Stimulated activated CD4-positive, alpha-beta T cell treated with anti-CD3 and anti-CD28 coated beads, Interleukin-1b, Interleukin-23, amount 100 ng/mL, for 4 hours (primary cell): ENCODE measurements around the gene RREB1.

ENCODE experiments used
- DNase-seq, 2 donors: peaks; one replicate each; pipeline ENCODE4 v3.0.0-alpha.2; 2020; ENCODE audit warnings: low read depth in 2 of 2

RREB1 gene, protein sequence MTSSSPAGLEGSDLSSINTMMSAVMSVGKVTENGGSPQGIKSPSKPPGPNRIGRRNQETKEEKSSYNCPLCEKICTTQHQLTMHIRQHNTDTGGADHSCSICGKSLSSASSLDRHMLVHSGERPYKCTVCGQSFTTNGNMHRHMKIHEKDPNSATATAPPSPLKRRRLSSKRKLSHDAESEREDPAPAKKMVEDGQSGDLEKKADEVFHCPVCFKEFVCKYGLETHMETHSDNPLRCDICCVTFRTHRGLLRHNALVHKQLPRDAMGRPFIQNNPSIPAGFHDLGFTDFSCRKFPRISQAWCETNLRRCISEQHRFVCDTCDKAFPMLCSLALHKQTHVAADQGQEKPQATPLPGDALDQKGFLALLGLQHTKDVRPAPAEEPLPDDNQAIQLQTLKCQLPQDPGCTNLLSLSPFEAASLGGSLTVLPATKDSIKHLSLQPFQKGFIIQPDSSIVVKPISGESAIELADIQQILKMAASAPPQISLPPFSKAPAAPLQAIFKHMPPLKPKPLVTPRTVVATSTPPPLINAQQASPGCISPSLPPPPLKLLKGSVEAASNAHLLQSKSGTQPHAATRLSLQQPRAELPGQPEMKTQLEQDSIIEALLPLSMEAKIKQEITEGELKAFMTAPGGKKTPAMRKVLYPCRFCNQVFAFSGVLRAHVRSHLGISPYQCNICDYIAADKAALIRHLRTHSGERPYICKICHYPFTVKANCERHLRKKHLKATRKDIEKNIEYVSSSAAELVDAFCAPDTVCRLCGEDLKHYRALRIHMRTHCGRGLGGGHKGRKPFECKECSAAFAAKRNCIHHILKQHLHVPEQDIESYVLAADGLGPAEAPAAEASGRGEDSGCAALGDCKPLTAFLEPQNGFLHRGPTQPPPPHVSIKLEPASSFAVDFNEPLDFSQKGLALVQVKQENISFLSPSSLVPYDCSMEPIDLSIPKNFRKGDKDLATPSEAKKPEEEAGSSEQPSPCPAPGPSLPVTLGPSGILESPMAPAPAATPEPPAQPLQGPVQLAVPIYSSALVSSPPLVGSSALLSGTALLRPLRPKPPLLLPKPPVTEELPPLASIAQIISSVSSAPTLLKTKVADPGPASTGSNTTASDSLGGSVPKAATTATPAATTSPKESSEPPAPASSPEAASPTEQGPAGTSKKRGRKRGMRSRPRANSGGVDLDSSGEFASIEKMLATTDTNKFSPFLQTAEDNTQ (N-terminal part only)

DNA sequence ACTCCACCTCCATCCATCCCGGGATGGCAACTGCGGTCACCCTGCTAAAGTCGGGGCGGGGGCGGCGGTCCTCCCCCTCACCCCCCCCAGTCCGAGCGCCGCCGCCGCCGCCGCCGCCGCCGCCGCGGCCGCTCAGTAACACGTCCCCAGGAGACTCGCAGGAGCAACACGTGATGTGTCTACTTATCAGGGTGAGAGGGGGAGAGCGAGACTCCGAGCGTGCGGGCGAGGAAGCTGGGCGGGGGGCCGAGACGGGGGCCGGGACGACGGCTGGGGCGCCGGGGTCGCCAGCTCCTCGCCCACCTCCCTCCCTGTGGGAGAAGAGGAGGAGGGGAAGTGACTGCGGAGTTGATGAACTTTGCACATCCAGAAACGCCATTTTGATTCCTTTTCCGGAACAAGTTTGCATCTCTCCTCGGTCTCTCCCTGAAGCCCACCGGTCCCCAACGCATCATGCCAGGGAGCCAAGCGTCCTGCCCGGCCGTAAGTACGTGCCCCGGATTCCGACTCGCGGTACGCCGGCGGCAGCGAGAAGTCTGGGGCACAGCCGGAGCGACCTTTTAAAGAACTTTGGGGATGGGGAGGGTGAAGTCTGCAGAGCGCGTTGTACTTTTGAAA, at the start of gene RREB1:
RREB1 (plus strand) TSS at position 384 of the 618 bp plus-strand sequence. CDS start 73,951 bp downstream, outside the sequence.
- DNase-seq = peak; percentile 37 to 55

DNA sequence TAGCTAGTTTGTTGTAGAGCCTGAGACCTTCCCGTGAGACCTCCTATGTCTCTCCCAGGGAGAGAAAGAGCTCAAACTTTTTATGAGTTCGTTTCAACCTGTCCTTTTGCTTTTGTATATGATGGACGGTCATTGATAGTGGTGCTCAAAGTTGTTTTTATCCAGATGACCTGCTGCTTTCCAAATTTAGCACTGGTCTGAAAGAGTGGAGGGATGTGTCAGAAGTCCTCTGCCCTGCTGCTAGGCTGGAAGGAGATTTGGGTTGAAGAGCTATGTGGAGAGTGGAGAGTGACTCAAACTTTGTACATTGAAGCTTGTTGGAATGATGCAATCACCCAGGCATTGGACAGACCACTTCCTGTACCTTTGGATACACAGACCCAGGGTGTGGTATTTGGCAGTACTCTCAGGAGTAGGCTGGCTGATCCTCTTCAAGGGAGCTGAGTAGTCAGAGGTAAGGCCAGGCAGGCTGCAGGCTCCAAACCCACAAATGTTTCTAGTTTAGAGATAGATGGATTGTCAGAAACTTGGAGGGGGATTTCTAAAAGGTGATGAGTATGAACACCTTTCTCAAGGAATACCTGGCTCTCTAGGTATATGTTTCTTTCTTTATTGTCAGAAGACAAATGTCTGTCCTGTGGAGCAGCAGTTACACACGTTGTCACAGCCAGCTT, 49.4 kb upstream of the RREB1 start:
- no peak for DNase-seq

DNA sequence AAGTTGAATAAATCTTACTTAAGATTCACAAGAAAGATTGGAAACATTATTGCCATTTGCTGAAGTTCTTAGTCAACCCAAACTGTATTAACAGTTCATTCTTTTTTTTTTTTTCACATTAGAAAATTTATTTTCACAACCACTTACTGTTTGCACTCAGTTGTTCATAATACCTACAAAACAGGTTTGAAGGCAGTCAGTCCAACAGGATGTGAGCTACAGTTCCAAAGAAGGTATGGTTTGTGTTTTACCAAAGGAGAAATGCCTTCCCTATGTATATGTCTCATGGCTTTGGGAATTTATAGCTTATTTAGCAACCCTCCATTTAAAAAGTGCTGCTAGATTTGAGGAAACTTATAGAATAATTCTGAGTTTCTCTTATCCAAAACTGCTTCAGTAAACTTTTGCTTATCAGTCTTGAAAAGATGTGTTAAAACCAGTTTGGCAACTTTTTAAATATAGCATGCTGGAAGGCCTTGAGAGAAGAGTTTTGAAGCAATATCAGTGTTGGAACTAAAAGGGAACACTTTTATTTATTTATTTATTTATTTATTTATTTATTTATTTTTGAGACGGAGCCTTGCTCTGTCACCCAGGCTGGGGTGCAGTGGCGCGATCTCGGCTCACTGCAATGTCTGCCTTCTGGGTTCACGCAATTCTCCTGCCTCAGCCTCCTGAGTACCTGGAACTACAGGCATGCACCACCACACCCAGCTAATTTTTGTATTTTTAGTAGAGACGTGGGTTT, 46.8 kb upstream of the RREB1 start:
- no peak for DNase-seq

DNA sequence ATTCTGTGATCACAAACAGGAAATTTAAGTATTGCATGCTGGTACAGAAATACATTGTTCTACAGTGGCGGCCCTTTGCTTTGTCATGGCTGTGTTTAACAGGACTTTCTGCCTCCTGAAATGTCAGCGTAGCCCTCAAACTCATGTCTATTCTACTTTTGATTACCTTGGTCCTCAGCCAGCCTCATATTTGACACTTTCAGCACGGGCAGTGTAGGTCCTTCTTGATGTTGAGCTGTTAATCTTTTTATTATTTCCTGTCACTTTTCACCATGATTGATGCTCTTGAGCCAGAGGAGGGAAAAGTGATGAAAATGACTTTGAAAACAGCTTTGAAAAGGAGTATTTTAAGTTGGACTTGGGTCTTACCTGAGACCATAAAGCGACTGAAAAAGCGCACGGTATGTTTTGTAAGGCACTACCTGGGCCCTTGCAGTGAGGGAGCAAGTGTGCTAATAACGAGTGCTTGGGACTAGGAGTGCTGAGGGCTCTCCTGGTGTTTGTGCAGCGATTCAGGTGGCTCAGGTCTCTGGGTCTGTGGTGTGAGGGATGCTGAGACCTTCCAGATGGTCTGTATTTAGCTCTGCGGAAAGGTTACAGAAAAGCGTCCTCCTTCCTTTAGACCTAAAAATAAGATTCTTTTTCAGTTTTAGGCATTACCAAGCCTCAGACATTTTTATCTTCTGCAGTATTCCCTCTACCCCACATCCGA, 45.2 kb upstream of the RREB1 start:
- DNase-seq = no peak

DNA sequence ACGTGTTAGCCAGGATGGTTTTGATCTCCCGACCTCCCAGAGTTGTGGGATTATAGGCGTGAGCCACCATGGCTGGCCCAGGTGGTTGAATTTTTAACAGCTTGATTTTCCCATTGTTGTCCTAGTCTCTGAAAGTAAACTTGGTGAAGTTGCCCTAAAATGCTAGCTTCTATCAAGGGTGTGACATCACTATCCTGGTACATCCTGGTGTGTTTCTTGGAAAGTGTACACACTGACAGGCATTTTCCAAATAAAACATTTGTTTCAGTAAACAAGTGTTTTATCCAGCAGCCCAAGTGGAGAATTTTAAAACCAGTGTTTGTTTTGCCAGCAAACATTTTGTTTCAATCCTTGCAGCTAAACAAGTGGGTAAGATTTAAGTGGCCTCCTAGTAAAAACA, 40.5 kb upstream of the RREB1 start:
- DNase-seq = no peak

DNA sequence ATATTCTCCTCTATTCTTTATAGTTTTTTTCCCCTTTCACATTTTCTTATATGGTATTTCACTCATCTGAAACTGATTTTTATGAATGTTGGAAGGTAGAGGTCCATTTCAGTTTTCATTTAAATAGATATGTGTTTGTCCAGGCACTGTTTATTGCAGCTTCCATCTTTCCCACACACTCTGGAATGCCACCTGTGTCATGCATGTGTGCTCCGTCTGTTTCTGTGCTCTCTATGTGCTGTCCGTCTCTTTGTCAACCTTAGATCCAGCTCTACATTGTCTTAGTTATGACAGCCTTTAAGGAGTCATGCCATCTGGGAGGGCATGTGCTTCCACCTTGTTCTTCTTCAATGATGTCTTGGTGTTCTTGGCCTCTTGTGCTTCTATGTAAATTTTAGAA, 36.4 kb upstream of the RREB1 start:
- no peak for DNase-seq

DNA sequence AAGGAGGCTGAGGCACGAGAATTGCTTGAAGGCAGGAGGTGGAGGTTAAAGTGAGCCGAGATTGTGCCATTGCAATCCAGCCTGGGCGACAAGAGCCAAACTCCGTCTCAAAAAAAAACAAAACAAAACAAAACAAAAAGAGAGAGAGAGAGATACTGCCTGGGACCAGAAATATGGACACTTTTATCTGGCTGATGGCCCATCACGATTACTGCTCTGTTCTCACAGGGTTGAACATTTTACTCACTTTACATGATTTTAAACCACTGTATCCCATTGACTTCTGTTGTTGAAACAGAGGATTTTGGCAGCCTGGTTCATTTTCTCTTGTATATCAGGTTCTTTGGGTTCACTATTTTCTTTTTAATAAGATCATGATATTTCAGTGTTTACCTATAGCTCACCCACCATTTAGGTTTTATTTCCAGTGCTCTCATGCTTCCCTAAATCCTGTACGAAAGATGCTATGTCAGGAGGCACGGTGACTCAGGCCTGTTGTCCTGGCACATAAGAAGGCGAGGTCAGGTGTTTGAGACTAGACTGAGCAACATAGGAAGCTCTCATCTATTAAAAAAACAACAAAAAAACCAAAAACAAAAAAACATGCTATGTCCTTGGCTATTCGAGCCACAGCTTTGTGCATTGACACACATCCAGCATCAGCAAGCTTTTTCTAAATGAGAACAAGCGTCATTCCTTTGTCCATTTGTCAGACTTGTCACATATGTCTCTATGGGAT, 34.5 kb upstream of the RREB1 start:
- no peak for DNase-seq

DNA sequence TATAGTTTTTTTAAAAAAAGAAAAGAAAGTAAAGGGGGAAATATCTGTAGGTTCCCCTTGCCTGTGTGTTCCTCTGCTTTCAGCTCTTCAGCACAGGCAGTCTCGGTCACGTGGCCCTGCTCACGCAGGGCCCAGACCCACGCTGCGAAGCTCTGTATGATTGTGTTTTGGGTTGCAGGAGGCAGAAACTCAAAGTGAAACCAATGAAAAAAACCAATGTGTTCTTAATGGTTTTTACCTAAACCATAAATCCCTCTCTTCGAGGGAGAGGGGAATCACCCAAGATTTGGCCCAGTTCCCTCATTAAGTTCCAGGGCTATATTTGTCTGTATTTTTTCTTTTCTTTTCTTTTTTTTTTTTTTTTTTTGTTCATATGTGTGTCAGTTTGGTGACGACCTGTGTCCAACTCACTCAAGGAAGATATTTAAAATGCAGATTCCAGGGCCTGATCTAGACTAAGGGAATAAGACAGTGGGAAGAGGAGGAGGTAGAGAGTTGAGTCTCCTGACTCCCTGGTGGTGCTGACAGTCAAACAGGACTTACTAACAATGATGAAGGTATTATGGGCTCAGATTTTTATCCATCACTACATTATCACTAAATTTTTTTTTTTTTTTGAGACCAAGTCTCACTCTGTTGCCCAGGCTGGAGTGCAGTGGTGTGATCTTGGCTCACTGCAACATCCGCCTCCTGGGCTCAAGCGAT, 33.8 kb upstream of the RREB1 start:
- DNase-seq = peak; percentile 52 to 54

DNA sequence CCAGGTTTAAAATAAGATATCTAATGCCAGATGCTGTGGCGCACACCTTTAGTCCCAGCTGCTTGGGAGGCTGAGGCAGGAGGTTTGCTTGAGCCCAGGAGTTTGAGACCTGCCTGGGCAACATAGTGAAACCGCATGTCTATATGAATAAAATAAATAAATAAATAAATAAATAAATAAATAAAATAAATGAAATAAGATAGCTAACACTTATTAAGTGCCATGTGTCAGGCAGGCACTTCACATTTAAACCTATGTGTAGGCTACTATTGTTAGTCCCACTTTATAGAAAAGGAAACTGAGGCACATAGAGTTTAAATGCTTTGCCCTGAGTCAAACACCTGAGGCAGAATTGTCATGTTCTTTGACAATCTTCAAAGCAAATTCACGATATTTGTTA, 32.9 kb upstream of the RREB1 start:
- no peak for DNase-seq

DNA sequence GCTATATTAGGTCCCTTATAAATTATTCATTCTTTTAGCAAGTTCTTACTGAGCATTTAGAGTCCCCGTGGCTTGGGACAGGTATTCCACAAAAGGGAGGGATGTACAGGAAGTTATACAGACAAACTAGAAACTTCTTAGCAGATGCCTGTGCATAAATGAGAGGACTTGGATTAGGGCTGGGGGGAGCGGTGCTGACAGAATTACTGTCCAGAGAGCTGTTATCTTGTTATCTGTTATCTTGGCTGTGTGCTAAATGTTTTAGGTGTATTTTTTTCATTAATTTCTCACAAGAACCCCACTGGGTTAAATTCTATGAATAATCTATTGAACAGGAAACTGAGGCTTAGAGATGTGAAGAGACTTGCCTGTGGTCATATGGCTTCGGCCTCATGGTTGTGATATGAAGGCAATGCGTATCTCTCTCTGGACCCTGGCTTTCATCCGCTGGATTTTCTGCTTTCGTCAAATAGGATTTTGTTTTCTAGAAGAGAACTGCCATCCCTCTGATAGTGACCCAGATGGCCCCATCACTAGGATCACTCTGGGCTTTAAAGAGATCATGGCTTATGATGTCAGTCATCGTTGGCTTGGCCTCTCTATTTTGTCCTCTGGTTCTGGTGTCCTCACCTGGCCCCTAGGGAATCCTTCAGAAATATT, 32.3 kb upstream of the RREB1 start:
- DNase-seq = no peak

DNA sequence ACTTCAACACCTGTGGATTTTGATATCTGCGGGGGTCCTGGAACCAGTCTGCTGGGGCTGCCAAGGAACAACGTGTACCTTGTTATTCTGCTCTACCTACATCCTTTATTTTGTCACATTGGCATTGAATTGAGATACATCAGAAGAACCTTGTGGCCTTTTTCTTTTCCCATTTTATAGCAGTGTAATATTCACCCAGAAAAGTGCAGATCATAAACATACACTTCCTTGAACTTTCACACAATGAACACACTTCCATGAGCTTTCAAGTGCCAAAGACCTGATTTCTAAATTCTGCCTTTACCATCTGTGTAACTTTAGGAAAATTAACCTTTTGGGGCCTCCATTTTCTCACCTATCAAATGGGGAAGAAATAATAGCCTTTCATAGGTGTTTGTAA, 29.9 kb upstream of the RREB1 start:
- no peak for DNase-seq

DNA sequence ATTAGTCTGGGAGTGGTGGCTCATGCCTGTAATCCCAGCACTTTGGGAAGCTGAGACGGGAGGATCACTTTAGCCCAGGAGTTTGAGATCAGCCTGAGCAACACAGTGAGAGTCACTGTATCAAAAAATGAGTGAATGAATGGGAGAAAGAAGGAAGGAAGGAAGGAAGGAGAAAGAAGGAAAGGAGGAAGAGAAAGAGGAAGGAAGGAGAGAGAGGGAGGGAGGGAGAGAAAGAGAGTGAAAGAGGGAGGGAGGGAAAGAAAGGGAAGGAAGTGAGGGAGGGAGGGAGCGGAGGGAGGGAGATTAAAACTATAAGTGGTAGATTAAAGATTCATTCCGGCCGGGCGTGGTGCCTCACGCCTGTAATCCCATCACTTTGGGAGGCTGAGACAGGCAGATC, 28.9 kb upstream of the RREB1 start:
- DNase-seq = no peak

DNA sequence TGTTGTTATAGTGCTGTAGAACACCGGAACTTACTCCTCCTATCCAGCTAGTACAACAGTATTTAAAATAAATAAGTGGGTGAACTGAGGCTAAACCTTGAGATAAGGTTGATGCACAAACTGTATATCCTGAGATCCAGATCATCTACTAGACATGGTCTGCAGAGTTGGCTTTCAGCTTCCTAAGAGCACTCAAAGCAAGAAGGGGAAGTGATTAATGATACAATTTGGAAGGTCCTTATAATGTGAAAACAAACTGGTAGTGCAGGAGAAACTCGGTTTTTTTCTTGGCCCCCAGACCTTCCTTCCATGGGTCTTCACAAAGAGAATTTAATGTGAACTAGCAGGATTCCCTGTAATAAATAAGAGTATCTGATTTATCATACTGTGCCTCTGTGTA, 27.4 kb upstream of the RREB1 start:
- no peak for DNase-seq

DNA sequence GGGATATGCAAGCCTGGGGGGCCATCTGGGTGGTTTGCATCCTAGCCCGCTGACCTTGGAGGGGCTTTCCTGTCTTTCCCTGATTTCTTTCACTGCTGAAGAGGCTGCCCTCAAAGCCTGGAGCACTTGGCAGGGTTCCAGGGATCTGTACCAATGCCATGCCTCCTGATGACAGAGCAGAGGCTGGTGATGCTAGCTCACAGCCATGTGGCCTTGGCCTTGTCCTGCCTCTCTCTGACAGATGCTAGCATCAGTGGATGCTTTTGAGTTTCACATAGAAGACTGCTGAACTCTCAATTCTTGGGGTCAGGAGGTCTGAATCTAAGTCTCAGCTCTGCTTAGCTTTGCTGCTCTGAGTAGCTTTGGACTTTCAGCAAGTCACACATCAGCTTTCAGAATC, 21.9 kb upstream of the RREB1 start:
- no peak for DNase-seq

DNA sequence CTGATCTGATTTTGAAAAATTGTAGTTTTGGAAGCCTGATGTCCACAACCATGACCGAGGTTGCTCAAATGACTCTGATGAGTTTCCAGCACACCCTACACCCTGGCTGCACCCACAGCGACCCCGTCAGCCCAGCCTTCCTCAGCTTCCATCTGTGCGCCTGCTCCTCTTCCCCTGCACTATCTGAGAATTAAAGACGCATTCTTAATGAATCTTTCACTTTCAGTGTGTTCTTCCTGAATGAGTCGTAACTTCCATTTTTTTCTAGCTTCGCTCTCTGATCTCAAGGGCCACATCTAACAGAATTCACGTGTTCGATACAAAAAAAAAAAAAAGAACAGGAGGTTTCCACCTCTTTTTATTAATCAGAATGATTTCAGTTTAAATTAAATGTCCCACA, 21.3 kb upstream of the RREB1 start:
- peak; percentile 23 to 29 for DNase-seq

DNA sequence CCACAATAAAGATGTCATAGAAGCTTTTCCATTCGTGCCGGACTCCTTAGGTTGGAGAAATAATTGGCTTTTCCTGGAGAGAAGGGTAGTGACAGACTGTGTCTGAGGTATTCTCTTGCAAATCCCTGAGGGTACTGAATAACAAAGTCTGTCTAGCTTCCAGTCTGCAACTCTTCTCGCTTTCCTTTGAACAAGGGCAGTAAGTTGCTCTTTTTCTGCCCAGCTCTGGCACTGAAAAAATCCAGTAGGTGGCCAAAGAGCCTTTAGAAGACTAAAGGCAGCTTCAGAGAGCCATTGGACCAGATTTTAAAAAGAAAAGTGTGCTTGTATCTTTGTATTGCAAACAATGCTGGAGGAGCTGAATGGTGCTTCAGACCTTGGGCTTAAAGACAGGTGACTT, 20.7 kb upstream of the RREB1 start:
- DNase-seq = no peak

DNA sequence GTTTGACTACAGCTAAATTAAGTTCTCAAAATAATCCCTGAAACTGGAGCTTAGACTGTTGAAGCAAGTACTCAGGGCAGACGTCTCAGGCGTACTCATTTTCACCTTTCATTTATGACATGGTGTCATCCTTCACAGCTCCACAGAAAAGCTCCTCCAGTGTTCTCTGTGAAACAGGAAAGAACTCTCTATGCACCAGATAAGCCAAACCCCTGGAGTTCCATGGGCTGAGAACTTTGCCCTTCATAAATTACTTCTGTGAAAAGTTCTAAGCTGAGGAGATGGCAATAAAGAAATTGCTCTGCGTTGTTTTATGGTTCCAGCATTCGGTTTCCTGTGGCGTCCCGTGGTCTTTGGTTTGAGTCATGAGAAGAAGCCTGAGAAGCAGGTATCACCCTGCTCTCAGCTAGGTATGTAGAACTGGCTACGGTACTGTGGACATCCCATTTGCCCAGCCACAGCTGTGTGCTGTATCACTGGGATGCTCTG, 20.2 kb upstream of the RREB1 start:
- DNase-seq = no peak
